Activated T-cell treated with anti-CD3 and anti-CD28 coated beads for 4 hours (primary cell): Measurements from ENCODE around the gene WNK1.
A peak's percentile ranks its signal among the peaks of the same experiment; 100 is the strongest.
"Not testable (repeated sequence)": the region's sequence is repeated elsewhere in the genome, so short reads cannot be mapped to it uniquely, and the experiment has no call there.

Source experiments
- DNase-seq: peaks from one replicate; pipeline ENCODE4 v3.0.0-alpha.2; 2020

The WNK1 gene

DNA sequence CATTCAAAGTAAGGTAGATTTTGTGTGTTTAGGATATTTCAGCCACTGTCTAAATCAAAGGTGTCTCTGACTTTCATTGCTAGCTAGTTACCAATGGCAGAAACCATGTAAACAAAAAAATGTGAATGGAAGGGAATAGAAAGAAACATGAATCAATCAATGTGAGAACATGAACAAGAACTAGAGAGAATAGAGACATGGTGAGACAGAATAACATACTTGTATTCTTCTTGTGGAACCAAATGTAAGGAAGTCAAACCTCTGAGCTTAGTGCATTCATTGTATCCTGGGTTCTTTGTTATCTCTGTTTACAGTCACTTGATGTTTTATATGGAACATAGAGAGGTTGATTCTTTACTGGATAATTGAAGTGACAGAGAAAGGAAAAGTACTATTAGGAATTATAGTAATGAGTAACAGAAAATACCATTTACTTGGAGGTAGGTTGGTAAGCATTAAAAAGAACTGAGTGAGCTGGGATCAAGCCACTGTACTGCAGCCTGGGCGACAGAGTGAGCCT lies 2.6 kb upstream of the WNK1 start:
- DNase-seq: no peak

DNA sequence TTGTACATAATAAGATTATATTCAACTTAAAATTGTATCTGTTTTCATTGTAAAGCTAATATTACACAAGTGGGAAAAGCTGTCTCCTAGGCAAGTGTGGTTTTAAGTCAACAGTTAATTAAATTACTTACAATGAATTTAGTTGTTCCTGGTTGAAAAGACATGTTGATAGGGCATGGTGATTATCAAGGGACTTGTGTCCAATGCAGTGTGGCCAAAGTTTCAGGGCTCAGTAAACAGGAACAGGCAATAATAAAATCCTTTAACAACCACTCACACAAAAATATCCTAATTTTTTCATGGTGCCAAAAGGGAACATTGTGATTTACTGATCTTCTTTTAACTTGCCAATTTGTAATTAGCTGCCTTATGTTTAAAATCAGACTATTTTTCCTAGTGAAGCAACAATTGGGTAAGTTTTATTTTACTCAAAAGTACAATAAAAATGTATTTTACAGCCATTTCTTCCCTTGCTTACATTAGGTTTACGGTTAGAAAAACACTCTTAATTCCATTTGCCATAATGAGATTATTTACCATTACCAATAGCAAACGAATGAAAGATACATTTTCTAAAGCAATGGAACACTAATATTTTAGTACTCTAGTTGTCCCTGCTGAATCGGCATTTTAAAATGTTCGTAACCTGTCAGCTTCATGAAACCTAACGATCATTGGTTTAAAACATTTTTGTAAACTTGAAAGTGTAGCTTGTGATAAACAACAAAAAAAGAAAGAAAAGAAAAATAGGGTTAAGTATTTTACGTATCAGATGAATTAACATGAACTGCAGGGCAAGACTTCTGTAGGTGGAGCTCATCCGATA lies 1.8 kb upstream of the WNK1 start:
- DNase-seq: no peak

DNA sequence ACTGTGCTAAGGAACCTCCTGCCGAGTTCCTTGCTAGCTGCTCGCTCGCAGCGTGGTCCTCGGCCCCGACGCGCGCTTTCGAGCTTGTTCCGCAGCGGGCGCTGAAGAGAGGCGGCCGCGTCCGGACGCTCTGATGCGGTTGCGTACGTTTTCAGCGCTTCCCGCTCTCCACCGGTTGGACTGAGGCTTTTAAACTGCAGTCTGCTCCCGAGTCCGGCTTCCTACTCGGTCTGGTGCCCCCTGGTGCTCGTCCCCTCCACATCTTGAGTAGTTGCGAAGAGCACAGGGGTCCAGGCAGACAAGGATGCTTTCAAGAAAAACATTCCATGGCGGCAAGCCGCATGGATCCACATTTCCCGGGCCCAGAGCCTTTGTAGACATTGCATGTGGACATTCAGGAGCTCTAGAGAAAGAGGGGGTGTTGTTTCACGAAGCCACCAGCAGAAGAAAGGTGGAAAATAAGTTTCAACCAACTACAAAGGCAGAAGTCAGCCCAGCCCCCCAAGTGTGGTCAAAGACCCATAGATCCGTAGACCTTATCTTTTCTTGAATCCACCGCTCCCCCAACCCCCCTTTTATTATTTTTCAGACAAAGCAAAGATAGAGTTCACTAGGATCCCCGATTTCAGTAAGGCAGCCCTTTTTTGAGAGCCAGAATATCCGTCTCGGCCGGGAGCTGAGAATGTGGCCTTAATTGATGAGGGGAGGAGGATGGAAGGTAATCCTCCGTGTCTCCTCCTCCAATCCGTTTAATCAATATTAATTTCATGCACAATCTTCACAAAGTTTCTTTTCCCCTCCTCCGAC lies 984 bp upstream of the WNK1 start:
- peak; percentile 68 for DNase-seq

DNA sequence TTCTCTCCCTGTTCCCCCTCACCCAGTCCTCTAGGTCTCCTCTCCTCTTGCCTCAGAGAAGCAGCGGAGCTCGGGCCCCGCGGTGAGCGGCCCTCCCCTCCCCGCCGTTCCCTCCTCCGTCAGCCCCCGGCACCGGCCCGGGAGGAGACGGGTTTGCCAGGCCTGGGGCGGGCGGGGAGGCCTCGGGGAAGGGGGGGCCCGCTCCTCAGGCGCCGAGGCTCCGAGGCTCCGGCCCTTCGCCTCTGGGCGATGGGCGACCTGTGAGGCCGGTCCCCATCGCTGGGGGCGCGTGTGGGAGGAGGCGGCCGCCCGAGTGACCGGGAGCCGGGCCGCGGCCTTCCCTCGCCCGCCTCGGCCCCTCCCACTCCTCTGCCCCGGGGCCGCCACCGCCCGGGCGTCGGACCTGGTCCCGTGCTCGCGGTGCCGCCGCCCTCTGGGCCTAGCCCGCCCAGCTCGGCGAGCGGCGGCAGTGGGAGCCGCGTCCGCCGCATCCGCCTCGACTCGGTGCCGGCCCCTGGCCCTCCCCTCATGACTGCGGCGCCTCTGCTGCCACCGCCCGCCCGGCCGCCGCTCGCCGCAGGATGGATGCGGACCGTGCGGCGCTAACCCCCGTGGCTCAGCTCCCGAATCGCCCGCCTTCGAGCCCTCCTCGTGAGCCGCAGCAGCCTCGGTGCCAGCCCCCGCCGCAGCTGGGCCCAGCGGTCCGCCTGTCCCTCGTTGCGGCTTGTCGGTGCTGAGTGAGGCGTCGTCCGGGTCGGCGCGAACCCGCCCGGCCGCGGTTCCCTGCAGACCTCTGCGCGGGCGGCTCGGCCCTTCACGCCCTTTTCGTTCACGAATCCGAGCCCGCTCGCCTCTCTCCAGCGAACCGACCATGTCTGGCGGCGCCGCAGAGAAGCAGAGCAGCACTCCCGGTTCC lies 574 bp downstream of the WNK1 start:
- no peak for DNase-seq

DNA sequence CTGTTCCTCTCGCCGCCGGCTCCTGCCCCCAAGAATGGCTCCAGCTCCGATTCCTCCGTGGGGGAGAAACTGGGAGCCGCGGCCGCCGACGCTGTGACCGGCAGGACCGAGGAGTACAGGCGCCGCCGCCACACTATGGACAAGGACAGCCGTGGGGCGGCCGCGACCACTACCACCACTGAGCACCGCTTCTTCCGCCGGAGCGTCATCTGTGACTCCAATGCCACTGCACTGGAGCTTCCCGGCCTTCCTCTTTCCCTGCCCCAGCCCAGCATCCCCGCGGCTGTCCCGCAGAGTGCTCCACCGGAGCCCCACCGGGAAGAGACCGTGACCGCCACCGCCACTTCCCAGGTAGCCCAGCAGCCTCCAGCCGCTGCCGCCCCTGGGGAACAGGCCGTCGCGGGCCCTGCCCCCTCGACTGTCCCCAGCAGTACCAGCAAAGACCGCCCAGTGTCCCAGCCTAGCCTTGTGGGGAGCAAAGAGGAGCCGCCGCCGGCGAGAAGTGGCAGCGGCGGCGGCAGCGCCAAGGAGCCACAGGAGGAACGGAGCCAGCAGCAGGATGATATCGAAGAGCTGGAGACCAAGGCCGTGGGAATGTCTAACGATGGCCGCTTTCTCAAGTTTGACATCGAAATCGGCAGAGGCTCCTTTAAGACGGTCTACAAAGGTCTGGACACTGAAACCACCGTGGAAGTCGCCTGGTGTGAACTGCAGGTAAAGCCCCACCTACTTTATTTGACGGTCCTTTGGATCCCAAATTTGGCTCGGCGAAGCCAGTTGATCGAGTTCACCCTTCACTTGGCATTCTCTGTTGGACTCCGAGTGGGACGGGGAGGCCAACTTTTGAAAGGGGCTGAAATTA lies 1.5 kb downstream of the WNK1 start:
- DNase-seq: no peak

DNA sequence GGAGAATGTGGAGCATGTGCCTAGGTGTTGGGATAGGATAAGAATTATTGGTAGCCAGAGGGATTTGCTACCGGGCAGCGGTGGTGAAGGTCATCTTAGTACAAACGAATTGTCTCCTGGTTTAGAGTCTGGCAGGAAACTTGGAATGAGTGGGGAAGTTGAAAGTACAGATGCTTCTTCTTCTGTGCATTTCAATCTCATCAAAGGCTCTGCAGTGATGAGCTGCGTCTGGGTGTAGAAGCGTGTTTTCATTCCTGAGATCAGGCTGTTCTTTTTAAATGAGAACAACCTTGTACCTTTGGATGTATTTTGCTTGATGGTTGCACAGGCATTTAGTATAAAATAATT lies 2.1 kb downstream of the WNK1 start:
- no peak for DNase-seq

DNA sequence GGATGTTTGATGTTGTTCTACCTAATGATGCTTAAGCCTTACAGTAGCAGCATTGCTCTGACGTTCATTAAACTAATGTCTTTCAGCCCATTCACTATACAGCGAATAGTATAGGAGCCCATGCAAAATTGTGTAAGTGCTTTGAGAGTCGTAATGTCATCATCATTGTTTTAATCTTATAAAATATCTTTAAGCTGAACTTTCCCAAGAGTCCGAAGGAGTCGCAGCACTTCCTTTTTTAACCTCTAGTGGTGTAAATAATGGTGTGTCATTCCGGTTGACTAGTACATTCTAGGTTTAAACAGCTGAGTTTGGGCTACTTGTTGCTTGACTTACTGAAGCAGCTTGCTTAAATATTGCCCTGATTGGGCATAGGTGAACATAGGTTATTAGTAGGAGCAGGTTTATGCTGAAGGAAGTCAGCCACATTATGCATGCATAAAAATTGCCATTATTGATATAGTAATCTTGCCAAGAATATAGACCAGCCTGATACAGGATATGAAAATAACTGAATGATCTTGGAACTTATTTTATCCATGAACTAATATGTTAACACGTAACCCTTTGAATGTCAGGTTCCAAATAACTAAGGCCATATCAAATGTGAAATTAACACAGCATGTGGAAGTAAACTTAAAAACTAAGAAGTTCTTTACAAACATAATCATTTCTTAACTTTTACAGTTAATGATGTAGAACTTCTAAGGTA lies 2.6 kb downstream of the WNK1 start:
- no peak for DNase-seq

DNA sequence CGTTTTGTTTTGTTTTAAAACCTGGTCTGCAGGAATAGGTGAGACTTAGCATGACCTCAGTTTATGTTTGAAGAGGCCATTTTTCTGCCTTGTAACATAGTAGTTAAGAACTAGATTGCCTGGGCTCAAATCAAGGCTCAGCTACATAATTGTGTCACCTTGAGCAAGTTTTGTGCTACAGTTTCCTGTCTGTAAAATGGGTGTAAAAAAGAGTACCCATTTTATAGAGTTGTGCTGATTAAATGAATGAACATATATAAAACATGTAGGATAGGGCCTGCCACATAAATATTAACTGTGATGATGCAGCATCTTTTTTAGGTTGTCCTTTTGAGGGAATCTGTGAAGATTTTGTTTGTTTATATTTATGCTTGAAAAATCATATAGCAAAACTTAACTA lies 7.2 kb downstream of the WNK1 start:
- no peak for DNase-seq

DNA sequence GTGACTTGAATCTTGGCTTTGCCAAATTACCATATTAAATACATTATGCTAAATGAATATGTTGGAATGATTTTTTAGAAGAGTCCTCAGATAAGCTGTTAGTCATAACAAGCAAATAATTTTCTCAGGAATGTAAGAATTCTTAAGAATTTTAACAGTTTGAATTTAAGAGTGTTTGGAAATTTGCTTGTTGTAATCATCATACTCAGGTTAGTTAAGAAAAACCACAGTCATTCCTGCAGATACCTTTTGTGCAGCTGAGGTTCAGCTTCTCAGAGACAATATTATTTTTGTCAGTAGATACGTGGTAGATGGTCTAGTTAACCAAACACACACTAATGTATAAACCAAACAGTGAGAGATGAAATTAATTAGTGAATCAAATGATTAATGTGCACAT lies 8.9 kb downstream of the WNK1 start:
- DNase-seq: no peak

DNA sequence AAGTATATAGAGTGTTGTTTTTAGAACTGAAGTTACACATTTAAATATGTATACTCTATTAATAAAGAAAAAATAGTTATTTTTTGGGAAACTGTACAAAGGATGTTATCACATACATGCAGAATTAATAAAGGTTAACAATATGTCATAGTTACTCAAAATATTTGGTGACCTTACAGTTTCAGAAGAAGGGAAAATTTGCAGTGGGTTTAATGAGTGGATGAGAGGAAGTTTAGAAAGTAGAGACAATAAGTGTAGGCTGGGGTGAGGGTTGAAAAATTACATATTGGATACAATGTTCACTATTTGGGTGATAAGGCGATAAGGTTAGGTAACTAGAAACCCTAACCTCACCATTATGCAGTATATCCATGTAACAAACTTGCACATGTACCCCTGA lies 13.5 kb downstream of the WNK1 start:
- no peak for DNase-seq

DNA sequence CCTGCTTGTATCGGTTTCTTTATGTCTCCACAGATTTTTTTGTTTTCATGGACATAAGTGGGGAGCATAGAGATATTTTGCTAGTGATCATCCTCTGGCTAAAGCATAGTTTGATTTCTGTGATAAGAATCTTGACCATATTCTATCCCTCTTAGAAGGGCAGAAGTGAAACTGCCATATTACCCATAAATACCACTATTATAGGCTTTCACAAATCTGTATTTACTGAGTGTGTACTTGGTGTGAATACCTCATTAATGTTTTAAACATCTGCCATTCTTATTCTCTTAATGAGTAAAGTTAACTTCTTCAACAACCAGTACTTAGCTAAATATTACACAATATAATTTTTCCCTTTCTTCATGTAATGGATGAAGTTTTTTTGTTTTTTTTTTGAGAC lies 16.1 kb downstream of the WNK1 start:
- no peak for DNase-seq

DNA sequence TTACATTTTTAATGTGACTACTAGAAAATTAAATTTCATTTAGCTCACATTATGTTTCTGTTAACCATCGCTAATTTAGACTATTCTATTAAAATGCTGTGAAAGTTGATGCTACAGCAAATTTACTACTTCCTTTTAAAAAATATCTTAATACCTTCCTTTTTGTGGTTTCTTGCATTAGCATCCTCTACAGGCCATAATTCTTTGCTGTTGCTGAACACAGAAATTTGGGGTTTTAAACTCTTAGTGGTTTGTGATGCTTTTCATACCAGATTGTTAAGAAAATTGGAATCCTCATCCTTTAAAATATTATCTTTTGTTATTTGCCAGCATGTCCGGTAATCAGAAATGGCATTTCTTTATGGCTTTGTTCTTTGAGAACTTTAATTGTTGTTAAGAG lies 18.1 kb downstream of the WNK1 start:
- no peak for DNase-seq

DNA sequence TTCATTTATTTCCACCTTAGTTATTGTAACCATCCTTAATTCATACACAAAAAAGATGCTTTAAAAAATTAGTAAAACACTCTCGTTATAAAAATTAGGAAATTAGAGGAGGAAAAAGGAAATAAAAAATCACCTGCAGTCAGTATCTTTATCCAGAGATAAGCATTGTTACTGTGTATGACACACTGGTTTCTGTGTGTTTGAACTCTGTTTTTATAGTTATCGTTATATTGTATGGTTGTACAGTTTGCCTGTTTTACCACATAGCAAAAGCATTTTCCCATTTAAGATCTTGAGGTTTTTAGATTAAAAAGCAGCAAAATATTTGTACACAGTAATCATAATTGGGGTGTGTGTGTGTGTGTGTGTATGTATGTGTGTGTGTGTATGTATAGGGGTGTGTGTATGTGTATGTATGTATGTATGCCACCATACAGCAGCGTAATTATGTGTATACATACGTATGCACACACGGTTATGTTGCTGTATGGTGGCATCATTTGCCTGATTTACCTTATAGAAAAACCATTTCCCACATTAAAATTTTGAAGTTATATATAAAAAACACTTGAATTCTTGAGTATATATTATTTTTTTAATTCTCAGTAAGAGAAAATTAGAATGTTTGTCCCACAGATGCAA lies 19.8 kb downstream of the WNK1 start:
- no peak for DNase-seq

DNA sequence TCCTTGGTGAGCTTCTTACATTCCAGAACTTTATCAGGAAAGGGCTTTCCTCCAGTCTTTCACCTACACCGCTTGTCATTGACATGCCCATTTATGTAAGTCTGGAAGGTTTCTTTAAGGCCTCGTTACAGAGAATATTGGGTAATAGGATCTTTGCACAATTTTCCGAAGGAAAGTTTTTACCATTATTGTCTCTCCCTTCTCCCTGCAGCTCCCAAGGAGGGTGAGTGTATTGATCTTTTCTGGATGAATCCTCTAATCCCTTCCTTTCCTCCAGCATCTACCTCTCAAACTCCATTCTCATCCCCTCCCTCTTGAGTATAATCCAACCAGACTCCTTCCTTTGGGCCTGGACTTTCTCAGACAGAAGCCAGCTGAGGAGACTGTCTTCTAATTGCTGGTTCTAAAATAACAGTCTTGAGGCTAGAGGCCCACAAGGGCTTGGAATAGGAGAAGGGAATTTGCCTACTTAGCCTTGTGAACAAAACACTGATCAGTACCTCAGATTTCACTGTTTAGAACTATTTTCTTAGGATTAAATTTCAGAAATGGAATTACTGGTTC lies 21.8 kb downstream of the WNK1 start:
- no peak for DNase-seq

DNA sequence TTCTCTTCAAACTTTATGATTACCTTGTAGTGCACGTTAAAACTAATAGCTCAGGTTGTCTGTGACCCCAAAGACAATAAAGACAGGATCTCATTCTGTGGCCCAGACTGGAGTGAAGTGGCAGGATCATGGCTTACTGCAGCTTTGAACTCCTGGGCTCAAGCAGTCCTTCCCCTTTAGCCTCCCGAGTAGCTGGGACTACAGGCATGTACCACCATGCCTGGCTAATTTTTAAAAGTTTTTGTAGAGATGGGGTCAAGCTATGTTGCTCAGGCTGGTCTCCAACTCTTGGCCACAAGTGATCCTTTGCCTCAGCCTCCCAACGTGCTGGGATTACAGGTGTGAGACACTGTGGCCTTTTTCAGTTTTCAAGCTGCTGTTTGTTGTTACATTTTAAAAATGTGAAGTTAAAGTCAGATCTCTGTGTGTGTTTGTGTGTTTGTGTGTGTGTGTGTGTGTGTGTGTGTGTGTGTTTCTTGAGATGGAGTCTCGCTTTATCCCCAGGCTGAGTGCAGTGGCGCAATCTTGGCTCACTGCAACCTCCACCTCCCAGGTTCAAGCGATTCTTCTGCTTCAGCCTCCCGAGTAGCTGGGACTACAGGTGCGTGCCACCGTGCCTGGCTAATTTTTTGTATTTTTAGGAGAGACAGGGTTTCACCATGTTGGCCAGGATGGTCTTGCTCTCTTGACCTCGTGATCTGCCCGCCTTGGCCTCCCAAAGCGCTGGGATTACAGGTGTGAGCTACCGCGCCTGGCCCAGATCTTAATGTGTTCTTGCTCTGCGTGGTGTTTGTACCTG lies 23.8 kb downstream of the WNK1 start:
- DNase-seq: not testable (repeated sequence)

DNA sequence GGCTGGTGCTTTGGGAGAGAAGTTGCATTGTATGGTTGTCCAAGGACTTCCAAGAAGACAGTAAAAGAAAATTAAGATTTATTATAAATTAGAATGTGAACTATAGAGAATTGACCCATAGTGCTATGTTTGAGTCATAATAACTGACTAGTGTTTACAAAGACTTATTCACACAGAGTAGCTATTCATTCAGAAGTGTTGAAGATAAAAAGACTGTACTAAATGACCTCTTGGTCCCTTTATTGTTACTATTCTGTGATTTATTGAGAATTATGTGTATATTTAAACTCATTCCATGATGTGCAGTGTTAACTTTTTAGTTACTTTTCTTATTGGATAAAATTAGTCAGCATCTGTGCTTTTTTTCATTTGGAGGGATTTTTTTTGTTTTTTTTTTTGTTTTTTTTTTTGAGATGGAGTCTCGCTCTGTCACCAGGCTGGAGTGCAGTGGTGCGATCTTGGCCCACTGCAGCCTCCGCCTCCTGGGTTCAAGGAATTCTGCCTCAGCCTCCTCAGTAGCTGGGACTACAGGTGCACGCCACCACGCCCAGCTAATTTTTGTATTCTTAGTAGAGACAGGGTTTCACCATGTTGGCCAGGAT lies 24.5 kb downstream of the WNK1 start:
- not testable (repeated sequence) for DNase-seq

DNA sequence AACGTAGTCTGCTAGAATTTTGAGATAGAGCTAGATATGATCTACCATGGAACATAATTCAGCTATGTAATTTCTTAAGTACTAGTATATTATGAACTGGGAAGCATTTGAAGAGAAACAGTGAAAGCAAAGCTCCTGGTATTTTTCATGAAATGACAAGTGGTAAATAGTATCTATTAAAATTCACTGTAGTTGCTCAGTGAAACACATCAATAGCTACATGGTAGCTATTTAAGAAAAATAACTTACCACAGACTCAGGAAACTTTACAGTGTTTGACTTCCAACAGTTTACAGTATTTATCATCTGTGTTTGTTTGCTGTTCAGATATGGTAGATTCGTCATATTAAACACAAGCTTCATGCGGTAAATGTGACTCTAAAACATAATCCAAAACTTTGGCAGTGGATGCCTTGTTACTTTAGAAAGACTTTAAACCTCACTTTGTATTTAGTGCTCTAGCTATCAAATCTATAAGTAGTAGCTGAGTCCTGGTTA lies 25.2 kb downstream of the WNK1 start:
- no peak for DNase-seq

DNA sequence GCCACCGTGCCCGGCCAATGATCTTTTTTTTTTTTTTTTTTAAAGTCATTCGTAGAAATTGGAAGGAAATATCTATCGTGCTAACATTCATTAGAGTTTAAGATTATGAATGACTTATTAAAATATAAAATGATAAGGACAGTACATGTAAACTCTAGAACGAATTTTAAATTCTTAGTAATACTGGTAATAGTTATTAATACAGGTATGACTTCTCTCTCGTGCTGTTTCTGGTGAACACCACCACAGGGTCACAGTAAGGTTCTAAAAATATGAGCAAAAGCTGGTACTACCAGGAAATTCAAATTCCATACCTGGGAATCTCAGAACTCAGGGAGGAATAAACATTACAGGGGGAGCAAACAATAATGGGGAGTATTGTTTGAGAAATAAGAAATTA lies 26.2 kb downstream of the WNK1 start:
- DNase-seq: no peak
